GM12878 (cell line): ENCODE measurements around the gene TMEM259. TPM values are rescaled to one million over a fixed set of nuclear protein-coding genes. Genes with fewer than 3 reads are reported as not detected.

Experiments
- BMI1 ChIP-seq: fragments of 450-650 bp; IDR thresholded peaks from 2 replicates; pipeline ENCODE4 v1.6.1; 2016; ENCODE audit warnings: mild to moderate bottlenecking, moderate library complexity, borderline replicate concordance
- CEBPZ ChIP-seq: fragments of 150-350 bp; IDR thresholded peaks from 2 replicates; pipeline ENCODE4 v1.6.1; 2016; ENCODE audit warnings: low read depth, low read length
- E2F8 ChIP-seq: fragments of 450-650 bp; IDR thresholded peaks from 2 replicates; pipeline ENCODE4 v1.6.1; 2018; ENCODE audit warnings: mild to moderate bottlenecking, low read depth, moderate library complexity; ENCODE audit not compliant: partially characterized antibody
- JUNB ChIP-seq: IDR thresholded peaks from 2 replicates; pipeline ENCODE4 v1.6.1; 2016; ENCODE audit warnings: antibody characterized with exemption, mild to moderate bottlenecking
- MAX ChIP-seq: IDR thresholded peaks from 2 replicates; pipeline ENCODE4 v1.6.1; 2012; ENCODE audit warnings: low read depth, low read length, improper control_type of control experiment
- MEF2A ChIP-seq: IDR thresholded peaks from 2 replicates; pipeline ENCODE4 v1.6.1; 2011; ENCODE audit warnings: low read depth, mild to moderate bottlenecking, low read length, moderate library complexity; ENCODE audit not compliant: insufficient read depth
- MXI1 ChIP-seq: fragments of 150-350 bp; IDR thresholded peaks from 2 replicates; pipeline ENCODE4 v1.6.1; 2011; ENCODE audit warnings: low read depth, mild to moderate bottlenecking, inconsistent platforms, low read length, improper control_type of control experiment
- NRF1 ChIP-seq: conservative IDR thresholded peaks from 2 replicates; pipeline ENCODE4 v1.6.1; 2011; ENCODE audit warnings: mild to moderate bottlenecking, low read depth, low read length, improper control_type of control experiment
- PAX8 ChIP-seq: fragments of 450-650 bp; IDR thresholded peaks from 2 replicates; pipeline ENCODE4 v1.6.1; 2017; ENCODE audit warnings: mild to moderate bottlenecking, moderate library complexity
- RELA ChIP-seq: fragments of 450-650 bp; IDR thresholded peaks from 2 replicates; pipeline ENCODE4 v1.8.0; 2014; ENCODE audit warnings: borderline replicate concordance; ENCODE audit not compliant: partially characterized antibody
- SIN3A ChIP-seq: IDR thresholded peaks from 2 replicates; pipeline ENCODE4 v1.6.1; 2012; ENCODE audit warnings: low read depth, low read length, improper control_type of control experiment
- SIX5 ChIP-seq: IDR thresholded peaks from 2 replicates; pipeline ENCODE4 v1.6.1; 2011; ENCODE audit warnings: mild to moderate bottlenecking, low read depth, low read length, moderate library complexity; ENCODE audit not compliant: severe bottlenecking
- TCF3 ChIP-seq: IDR thresholded peaks from 2 replicates; pipeline ENCODE4 v1.6.1; 2012; ENCODE audit warnings: low read depth, mild to moderate bottlenecking, low read length, borderline replicate concordance; ENCODE audit not compliant: insufficient read depth
- YBX1 ChIP-seq: fragments of 450-650 bp; IDR thresholded peaks from 2 replicates; pipeline ENCODE4 v1.6.1; 2016; ENCODE audit warnings: antibody characterized with exemption
- ZZZ3 ChIP-seq: IDR thresholded peaks from 2 replicates; pipeline ENCODE4 v1.6.1; 2011; ENCODE audit warnings: low read depth; ENCODE audit not compliant: control insufficient read depth, insufficient read length
- polyA plus RNA-seq, 11 experiments: library from polyadenylated mRNA; depleted of rRNA in 4 of 11; unstranded in 6 of 11; stranded (reverse) in 5 of 11; fragments of >200 nt; fragmentation: Nextera tagmentation in 4 of 11; fragmentation: Illumina TruSeq in 1 of 11; extraction: Ambion mirVana in 4 of 11; extraction: Trizol in 1 of 11; gene quantifications; 1 replicate in 1 of 11; 2 replicates in 10 of 11; pipeline versions ENCODE4 v1.2.1 to v1.2.3, GENCODE V29; 2011 to 2016; ENCODE audit warnings: inconsistent platforms in 2 of 11, missing spikeins in 2 of 11, low read depth in 1 of 11
- total RNA-seq, 4 experiments: library from RNA; depleted of rRNA in 3 of 4; stranded (reverse); fragments of >200 nt in 3 of 4; fragmentation: Illumina TruSeq in 1 of 4; extraction: Trizol in 1 of 4; gene quantifications; 2 replicates each; pipeline versions ENCODE4 v1.2.1 to v1.2.3, GENCODE V29; 2013 to 2021
- TF ChIP-seq, protein P1 (sequence below): fragments of 450-650 bp; IDR thresholded peaks from 2 replicates; pipeline ENCODE4 v1.6.1; 2017; ENCODE audit warnings: mild to moderate bottlenecking, moderate library complexity
- TF ChIP-seq, protein P2 (sequence below): IDR thresholded peaks from 2 replicates; pipeline ENCODE4 v1.6.1; 2011; ENCODE audit warnings: mild to moderate bottlenecking, low read depth, low read length, moderate library complexity; ENCODE audit not compliant: insufficient replicate concordance

TMEM259 gene
- total and polyA plus RNA-seq, 10 of the 15 experiments (the other 5 are each of a cell fraction or from before 2014, with no cell fraction given) = 0.43 to 184 (median 62.0) TPM

- no peak for TF ChIP-seq E2F8
- TF ChIP-seq NRF1 = peak; percentile 90
- no peak for TF ChIP-seq CEBPZ
- TF ChIP-seq, protein P1, sequence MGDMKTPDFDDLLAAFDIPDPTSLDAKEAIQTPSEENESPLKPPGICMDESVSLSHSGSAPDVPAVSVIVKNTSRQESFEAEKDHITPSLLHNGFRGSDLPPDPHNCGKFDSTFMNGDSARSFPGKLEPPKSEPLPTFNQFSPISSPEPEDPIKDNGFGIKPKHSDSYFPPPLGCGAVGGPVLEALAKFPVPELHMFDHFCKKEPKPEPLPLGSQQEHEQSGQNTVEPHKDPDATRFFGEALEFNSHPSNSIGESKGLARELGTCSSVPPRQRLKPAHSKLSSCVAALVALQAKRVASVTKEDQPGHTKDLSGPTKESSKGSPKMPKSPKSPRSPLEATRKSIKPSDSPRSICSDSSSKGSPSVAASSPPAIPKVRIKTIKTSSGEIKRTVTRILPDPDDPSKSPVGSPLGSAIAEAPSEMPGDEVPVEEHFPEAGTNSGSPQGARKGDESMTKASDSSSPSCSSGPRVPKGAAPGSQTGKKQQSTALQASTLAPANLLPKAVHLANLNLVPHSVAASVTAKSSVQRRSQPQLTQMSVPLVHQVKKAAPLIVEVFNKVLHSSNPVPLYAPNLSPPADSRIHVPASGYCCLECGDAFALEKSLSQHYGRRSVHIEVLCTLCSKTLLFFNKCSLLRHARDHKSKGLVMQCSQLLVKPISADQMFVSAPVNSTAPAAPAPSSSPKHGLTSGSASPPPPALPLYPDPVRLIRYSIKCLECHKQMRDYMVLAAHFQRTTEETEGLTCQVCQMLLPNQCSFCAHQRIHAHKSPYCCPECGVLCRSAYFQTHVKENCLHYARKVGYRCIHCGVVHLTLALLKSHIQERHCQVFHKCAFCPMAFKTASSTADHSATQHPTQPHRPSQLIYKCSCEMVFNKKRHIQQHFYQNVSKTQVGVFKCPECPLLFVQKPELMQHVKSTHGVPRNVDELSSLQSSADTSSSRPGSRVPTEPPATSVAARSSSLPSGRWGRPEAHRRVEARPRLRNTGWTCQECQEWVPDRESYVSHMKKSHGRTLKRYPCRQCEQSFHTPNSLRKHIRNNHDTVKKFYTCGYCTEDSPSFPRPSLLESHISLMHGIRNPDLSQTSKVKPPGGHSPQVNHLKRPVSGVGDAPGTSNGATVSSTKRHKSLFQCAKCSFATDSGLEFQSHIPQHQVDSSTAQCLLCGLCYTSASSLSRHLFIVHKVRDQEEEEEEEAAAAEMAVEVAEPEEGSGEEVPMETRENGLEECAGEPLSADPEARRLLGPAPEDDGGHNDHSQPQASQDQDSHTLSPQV = no peak
- no peak for TF ChIP-seq RELA
- no peak for TF ChIP-seq JUNB
- peak; percentile 80 for TF ChIP-seq MAX
- TF ChIP-seq PAX8 = no peak
- peak; percentile 70 for TF ChIP-seq SIX5
- TF ChIP-seq ZZZ3 = no peak
- TF ChIP-seq, protein P2, sequence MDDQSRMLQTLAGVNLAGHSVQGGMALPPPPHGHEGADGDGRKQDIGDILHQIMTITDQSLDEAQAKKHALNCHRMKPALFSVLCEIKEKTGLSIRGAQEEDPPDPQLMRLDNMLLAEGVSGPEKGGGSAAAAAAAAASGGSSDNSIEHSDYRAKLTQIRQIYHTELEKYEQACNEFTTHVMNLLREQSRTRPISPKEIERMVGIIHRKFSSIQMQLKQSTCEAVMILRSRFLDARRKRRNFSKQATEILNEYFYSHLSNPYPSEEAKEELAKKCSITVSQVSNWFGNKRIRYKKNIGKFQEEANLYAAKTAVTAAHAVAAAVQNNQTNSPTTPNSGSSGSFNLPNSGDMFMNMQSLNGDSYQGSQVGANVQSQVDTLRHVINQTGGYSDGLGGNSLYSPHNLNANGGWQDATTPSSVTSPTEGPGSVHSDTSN = peak; percentile 17
- peak; percentile 89 for TF ChIP-seq MXI1
- peak; percentile 79; the same call in 1 of the 2 replicates for TF ChIP-seq SIN3A
- TF ChIP-seq YBX1 = no peak
- TF ChIP-seq MEF2A = no peak
- no peak for TF ChIP-seq BMI1
- TF ChIP-seq TCF3 = no peak
Observed at GRCh38 chr19:984165-984967, 36.6 kb downstream of the TMEM259 start, which contains the start of gene WDR18 (continued).
